Duodenal mucosa (tissue), 2 donors: Measurements from ENCODE around the gene APOL4.

Experiments used
- H3K27ac ChIP-seq: one replicate; pipeline ENCODE4 v1.7.0; 2013; ENCODE audit warnings: low read depth, low read length
- H3K27me3 ChIP-seq, 2 donors: one replicate each; pipeline ENCODE4 v1.7.0; 2013; ENCODE audit warnings: low read length in 2 of 2, control low read depth in 1 of 2; ENCODE audit not compliant: insufficient read depth in 2 of 2, control insufficient read depth in 1 of 2
- H3K36me3 ChIP-seq, 2 donors: one replicate each; pipeline ENCODE4 v1.7.0; 2013; ENCODE audit warnings: low read length in 2 of 2, control low read depth in 1 of 2; ENCODE audit not compliant: insufficient read depth in 2 of 2, control insufficient read depth in 1 of 2
- H3K4me1 ChIP-seq, 2 donors: one replicate each; pipeline ENCODE4 v1.7.0; 2013; ENCODE audit warnings: low read length in 2 of 2, control low read depth in 1 of 2; ENCODE audit not compliant: insufficient read depth in 2 of 2, control insufficient read depth in 1 of 2
- H3K4me3 ChIP-seq, 2 donors: one replicate each; pipeline ENCODE4 v1.7.0; 2013; ENCODE audit warnings: low read length in 2 of 2, low read depth in 1 of 2
- H3K9ac ChIP-seq, 2 donors: one replicate each; pipeline ENCODE4 v1.7.0; 2013; ENCODE audit warnings: low read length in 2 of 2, low read depth in 1 of 2
- H3K9me3 ChIP-seq, 2 donors: one replicate each; pipeline ENCODE4 v1.7.0; 2013; ENCODE audit warnings: low read length in 2 of 2, control low read depth in 1 of 2; ENCODE audit not compliant: control insufficient read depth in 1 of 2

The APOL4 gene

DNA sequence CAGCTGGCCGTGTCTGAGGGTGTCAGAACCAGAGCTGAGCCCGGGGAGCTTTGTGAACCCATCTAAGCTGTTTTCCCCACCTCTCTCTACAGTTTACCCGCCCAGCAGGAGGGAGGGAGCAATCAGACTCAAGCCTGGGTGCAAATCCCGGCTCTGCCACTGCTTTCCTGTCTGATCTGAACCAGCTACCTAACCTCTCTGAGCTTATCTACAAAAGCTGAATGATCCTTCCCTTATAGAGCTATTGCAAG, 37.5 kb upstream of the APOL4 start:
- peaks cover 31% of the 10 kb centered on the region in 2 donors for H3K4me1 ChIP-seq
- H3K36me3 ChIP-seq: peaks cover 0 to 6% of the 10 kb centered on the region in 2 donors
- H3K27ac ChIP-seq: peak overlapping the region; percentile 74
- H3K9me3 ChIP-seq: no peaks in the 10 kb centered on the region
- peak overlapping the region; percentile 85 to 87 for H3K9ac ChIP-seq
- H3K4me3 ChIP-seq: peak overlapping the region; percentile 79 to 95
- no peaks in the 10 kb centered on the region for H3K27me3 ChIP-seq

DNA sequence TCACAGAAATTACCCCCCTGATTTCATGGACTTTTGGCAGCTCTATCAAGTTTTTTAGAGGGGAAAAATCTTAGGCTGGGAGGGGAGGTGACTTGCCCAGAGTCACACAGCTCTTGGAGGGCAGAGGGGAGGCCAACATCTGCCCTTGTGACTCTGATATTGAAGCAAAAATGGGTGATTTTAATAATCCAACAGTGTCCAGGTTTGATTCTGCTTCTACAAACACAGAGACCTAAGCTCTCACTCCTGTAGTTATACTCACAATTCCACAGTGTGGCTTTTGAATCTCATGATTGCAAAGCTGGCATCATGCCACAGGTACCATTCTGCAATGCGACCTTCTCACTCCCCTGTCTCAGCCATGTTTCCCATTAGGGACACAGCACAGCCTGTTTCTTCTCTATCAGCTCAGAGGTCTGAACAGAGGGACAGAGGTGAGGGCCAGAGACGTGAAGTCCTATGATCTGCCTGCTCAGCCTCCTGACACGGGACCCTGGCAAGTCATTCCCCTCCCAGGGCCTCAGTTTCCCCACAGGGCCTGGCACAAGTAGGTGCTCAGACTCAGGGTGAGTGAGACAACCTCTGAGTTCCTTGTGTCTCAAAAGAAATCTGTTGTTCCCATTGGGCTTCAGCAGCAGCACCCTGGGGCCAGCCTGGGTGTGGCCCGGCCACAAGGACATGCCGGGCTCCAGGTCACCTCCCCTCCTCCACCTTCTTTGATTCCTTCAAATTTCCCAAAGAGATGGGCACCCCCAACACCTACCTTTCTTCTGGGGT, 37.0 kb upstream of the APOL4 start:
- H3K36me3 ChIP-seq: peaks cover 4 to 8% of the 10 kb centered on the region in 2 donors
- peaks cover 31% of the 10 kb centered on the region in 2 donors for H3K4me1 ChIP-seq

DNA sequence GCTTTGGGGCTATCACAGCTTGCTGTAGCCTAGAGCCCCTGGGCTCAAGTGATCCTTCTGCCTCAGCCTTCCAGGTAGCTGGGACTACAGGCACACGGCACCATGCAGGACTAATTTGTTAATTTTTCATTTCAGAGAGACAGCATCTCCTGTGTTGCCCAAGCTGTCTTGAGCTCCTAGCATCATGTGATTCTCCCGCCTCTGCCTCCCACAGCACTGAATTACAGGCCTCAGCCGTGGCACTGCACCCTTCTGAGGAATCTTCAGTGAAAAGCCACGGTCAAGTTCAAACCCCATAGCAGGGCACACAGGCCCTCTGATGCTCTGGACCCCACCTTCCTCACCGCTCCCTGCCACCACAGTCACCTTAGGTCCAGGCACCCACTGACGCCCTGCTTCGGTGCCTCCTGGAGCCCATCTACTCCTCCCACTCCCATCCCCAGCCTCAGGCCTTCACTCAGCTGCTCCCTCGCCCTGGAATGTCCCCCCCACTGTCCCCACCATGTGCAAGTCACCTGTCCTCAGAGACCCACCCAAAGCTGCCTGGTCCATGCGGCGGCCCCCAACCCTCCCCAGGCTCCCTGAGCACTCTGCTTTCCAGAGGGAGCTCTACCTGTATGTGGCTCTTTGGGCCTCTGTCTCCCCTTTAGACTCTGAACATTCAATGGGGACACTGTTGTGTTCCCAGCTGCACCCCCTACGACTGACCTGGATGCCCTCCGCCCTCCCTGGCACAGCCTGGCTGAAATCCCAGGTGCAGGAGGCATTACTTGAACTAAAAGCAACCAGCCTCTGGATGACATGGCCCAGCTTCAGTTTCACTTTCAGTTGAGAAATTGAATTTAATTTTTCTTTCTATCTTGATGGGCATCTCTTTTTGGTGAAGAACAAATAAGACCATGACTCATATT, 36.1 kb upstream of the APOL4 start:
- H3K9ac ChIP-seq: peak overlapping the region; percentile 85 to 87

More for the DNA sequence above, 37.0 kb upstream of the APOL4 start:
- H3K27ac ChIP-seq: peak overlapping the region; percentile 74
- no peaks in the 10 kb centered on the region for H3K9me3 ChIP-seq
- peak overlapping the region; percentile 85 to 87 for H3K9ac ChIP-seq
- H3K4me3 ChIP-seq: peak overlapping the region; percentile 79 to 95
- no peaks in the 10 kb centered on the region for H3K27me3 ChIP-seq

DNA sequence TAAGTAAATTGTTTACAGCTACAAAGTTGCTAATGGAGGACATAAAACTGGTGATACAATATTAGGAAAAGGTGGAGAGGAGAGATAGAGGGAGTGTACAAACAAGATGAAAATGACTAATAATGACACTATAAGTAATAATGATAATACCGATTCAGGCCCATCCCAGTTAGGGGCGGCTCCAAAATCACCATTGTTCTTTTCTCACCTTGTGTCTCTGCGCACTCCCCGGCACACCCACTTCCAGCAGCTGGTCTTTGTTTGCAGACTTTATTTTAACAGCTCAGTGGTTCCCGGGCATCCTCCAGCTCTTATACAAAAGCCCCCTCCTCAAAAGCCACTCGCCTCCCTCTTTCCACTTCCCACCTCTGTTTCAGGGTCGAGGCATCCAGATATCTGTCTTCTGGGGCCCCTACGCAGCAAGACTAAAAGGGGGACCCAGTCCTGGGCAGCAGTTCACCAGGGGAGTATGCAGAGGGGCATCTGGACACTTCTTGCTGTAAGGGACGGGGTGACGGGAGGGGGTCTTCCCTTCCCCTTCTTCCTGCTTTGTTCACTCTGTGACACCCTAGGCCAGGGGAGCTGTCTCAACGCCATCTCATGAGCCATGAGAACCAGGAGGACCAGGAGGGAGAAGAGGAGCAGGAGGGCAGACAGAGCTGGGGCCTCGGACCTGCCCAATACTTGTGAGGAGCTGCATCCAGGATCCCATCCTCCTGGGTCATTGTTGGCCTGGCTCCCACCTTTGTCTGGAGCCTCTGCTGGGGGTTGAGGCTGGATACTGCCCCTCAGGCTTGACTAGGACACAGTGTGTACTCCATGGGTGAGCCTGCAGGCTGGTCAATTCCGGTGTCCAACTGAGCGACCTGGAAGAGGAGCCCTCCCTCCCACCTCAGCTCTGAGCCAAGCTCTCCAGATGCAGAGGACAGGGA, 35.0 kb upstream of the APOL4 start:
- H3K27me3 ChIP-seq: no peaks in the 10 kb centered on the region
- H3K27ac ChIP-seq: no peak overlapping the region
- H3K9me3 ChIP-seq: no peaks in the 10 kb centered on the region
- H3K4me3 ChIP-seq: peak overlapping the region; percentile 79 to 95
- H3K36me3 ChIP-seq: peaks cover 13 to 23% of the 10 kb centered on the region in 2 donors
- H3K9ac ChIP-seq: peak overlapping the region in 1 of 2 donors; percentile 85
- peaks cover 31 to 36% of the 10 kb centered on the region in 2 donors for H3K4me1 ChIP-seq

More for the DNA sequence above, 36.1 kb upstream of the APOL4 start:
- Histone ChIP-seq H3K27ac (no peak overlapping the region), H3K4me1 (peaks cover 31 to 36% of the 10 kb centered on the region in 2 donors), H3K9me3 (no peaks in the 10 kb centered on the region), H3K27me3 (no peaks in the 10 kb centered on the region), H3K4me3 (peak overlapping the region; percentile 79 to 95), H3K36me3 (peaks cover 12 to 13% of the 10 kb centered on the region in 2 donors)

DNA sequence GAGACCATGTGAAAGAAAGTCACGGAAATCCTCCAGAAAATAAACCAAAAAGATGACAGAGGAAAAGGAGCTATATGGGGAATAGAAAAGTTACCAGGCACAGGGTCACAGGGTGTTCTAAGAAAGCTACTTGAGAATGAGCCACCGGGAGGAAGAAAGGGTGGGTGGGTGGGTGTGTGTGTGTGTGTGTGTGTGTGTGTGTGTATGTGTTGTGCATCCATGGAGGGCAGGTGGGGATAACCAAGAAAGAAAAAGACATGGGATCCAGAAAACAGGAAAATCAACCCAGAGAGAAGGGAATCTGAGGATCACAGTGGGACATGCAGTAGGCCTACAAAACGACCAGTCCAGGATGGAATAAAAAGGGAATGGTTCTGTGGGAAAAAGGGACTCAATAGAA, 34.0 kb upstream of the APOL4 start:
- Histone ChIP-seq H3K27me3 (no peaks in the 10 kb centered on the region), H3K4me3 (no peak overlapping the region), H3K27ac (no peak overlapping the region), H3K36me3 (peaks cover 15 to 34% of the 10 kb centered on the region in 2 donors), H3K4me1 (peaks cover 31 to 36% of the 10 kb centered on the region in 2 donors), H3K9ac (no peak overlapping the region), H3K9me3 (no peaks in the 10 kb centered on the region)

DNA sequence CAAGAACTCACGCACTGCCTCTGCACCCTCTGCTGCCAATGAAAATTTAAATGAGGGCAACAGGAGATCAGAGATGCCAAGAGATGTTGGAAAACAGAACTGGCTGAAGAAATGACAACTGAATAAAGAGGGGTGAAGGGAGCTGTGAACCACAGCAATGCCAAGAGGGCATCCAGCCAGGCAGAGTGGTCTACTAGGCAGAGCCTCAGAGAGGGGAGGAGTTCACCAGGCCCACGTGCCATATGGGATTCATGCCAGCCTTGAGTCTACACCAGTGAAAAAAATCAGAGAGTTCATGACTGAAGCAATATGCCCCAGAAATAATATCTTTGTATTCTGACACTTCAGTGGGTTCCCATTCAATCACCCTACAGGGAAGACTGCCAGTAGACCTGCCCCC, 33.3 kb upstream of the APOL4 start:
- Histone ChIP-seq H3K36me3 (peaks cover 20 to 40% of the 10 kb centered on the region in 2 donors), H3K27me3 (no peaks in the 10 kb centered on the region), H3K4me1 (peaks cover 30 to 35% of the 10 kb centered on the region in 2 donors), H3K4me3 (no peak overlapping the region), H3K9me3 (no peaks in the 10 kb centered on the region), H3K9ac (no peak overlapping the region), H3K27ac (no peak overlapping the region)

DNA sequence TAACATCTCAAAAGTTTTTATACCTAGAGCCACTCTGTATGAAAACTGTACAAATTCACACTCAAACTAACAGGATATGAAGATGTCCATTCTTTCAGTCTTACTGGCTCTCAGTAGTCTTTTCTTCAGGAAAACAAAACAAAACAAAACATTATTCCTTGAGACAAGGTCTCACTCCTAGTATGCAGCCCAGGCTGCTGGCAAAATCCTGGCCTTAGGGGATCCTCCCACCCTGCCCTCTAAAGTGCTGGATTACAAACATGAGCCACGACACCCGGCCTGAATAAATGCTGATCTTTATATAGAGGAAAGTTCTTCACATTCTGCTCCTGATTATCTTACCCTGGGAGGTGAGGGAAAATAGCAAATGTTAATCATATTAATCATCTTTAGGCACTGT, 32.6 kb upstream of the APOL4 start:
- H3K36me3 ChIP-seq: peaks cover 20 to 43% of the 10 kb centered on the region in 2 donors
- no peaks in the 10 kb centered on the region for H3K9me3 ChIP-seq
- no peak overlapping the region for H3K27ac ChIP-seq
- H3K4me1 ChIP-seq: peaks cover 26 to 31% of the 10 kb centered on the region in 2 donors
- no peak overlapping the region for H3K4me3 ChIP-seq
- no peak overlapping the region for H3K9ac ChIP-seq
- no peaks in the 10 kb centered on the region for H3K27me3 ChIP-seq

DNA sequence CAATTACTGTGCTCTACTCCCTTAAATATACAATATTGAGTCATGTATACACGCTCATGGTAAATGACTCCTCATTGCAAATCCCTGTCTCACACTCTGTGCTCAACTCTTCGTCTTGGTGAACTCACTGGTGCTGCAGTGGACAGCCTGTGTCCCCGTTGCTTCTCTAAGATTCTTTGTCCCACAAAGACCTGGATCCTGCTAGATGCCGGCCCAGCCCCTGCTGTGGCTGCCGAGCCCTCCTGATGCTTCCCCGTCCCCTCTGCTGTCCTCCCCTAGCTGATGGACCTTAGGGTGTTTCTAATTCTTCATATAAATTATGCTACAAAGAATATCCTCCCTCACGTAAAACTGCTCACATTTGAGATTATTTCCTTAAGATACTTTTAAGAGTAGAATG, 32.2 kb upstream of the APOL4 start:
- no peak overlapping the region for H3K9ac ChIP-seq
- peaks cover 20 to 47% of the 10 kb centered on the region in 2 donors for H3K36me3 ChIP-seq
- no peaks in the 10 kb centered on the region for H3K27me3 ChIP-seq
- H3K9me3 ChIP-seq: no peaks in the 10 kb centered on the region
- H3K4me3 ChIP-seq: no peak overlapping the region
- peaks cover 26 to 30% of the 10 kb centered on the region in 2 donors for H3K4me1 ChIP-seq
- H3K27ac ChIP-seq: no peak overlapping the region

DNA sequence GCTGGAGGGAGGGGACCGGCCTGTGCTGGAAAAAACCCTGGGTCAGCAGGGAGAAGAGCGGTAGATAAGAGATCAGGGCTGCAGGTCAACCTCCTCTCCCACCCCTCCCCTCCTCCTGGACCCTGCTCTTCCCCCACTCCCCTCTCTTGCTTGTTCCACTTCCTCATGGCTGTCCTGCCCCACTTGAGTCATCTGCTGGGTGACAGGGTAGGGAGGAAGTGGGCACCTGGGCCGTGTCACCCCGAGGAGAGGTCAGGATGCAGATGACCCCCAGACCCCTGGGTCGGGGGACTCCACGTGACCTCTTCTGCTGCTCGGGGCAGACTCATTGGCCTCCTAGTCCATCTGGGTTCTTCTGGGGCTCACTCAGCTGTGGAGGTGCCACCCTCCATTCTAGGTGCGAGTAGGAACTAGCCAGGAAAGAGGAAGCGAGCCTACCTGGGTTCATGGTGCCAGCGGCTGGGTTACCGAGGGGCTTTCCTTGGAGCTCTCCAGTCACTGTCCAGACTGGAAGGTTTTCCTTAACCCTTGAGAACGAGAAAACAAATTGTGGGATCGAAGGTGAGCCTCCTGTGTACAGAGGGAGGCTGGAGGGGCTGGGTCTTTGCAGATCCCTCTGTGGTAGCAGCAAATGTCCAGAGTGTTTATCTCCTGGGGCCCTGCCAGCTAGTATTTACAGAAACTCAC, 31.2 kb upstream of the APOL4 start:
- no peak overlapping the region for H3K9ac ChIP-seq
- no peak overlapping the region for H3K4me3 ChIP-seq
- H3K9me3 ChIP-seq: no peaks in the 10 kb centered on the region
- H3K36me3 ChIP-seq: peaks cover 22 to 56% of the 10 kb centered on the region in 2 donors
- no peak overlapping the region for H3K27ac ChIP-seq
- H3K27me3 ChIP-seq: no peaks in the 10 kb centered on the region
- H3K4me1 ChIP-seq: peaks cover 22 to 25% of the 10 kb centered on the region in 2 donors
